ENCODE data around the gene PLCG1.
A peak's percentile ranks its signal among the peaks of the same experiment; 100 is the strongest.

PLCG1 gene

DNA sequence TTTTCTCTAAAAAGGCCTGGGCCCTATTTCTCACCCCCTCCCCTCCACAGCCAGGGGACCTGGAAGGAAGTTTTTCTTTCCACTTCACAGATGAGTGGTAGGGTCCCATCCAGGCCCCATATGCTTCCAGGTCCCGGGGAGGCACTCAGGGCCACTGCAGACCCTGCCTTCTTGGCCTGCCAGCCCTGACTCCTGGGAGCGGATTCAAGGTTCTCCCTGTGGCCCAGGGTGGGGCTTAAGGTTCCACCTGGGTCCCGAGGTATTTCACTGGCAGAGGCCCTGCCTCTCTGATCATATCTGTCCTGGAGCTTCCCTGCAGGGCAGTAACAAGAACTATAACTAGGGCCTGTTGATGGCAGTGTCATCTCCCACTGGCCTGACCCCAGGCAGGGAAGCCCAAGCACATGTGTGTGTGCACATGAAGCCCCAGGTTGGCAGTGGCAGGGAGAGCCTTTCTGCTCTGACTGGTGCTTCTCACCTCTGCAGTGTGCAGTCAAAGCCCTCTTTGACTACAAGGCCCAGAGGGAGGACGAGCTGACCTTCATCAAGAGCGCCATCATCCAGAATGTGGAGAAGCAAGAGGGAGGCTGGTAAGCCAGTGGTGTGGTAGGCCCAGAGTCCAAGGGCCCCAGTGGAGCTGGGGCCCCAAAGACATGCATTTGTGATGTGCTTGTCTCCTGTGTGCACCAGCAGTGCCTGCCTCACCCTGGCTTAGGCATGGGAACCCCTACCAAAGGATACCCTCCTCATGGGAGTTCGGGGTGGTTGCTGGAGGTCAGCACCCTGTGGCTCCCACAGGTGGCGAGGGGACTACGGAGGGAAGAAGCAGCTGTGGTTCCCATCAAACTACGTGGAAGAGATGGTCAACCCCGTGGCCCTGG lies 31.2 kb downstream of the PLCG1 start:
- no peak for DNase-seq

- DNase-seq = no peak
Measured at GRCh38 chr20:41169162-41169690, 31.9 kb downstream of the PLCG1 start.

GRCh38 chr20:41169791-41170351 lies 32.5 kb downstream of the PLCG1 start:
- no peak for DNase-seq

GRCh38 chr20:41170386-41171105 lies 33.2 kb downstream of the PLCG1 start:
- no peak for DNase-seq

DNA sequence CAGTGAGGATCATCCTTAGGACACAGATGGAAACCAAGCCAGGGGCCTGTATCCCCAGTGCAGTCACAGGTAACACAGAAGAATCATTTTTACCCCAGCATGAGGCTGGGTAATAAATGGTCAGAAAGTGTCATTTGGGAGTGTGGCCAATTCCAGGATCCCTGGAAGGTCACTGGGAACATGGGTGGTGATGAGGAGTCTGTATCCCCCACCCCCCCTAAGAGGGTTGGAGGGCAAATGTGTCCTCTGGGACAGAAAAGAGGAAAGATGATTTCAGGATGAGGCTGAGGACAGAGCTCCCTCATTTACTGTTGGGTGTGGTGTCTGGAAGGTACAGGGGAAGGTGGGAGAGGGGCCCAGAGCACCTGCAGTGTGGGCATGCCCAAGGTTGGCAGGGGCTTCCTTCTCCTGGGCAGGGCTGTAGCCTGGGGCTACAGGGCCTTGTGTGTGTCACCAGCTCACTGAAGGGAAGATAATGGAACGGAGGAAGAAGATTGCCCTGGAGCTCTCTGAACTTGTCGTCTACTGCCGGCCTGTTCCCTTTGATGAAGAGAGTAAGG lies 34.5 kb downstream of the PLCG1 start:
- no peak for DNase-seq

- no peak for DNase-seq
Measured at GRCh38 chr20:41172296-41173140, 35.2 kb downstream of the PLCG1 start.

DNA sequence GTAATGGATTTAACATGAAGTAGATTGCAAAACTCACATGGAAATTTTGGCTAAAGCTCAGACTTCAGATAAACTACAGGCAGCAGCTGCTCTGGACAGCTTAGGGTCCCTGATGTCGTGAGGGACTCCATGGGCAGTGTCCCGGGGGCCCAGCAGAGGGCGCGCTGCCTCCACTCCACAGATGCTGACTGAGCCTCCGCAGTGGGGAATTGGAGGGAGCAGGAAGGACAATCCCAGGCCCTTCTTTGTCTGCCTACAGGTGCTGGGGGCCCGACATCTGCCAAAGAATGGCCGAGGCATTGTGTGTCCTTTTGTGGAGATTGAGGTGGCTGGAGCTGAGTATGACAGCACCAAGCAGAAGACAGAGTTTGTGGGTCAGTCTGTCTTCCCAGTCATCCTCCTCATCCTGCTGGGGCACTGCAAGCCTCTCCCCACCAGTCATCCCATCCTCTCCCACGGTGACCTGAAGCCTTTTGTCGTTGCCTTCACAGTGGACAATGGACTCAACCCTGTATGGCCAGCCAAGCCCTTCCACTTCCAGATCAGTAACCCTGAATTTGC lies 35.9 kb downstream of the PLCG1 start:
- peak; percentile 43 to 50 for DNase-seq

GRCh38 chr20:41173791-41174341 lies 36.5 kb downstream of the PLCG1 start:
- no peak for DNase-seq

- no peak for DNase-seq
Measured at GRCh38 chr20:41174373-41174772, 37.0 kb downstream of the PLCG1 start.

- no peak for DNase-seq
Measured at GRCh38 chr20:41174782-41175181, 37.4 kb downstream of the PLCG1 start.

- DNase-seq = no peak
Measured at GRCh38 chr20:41175201-41175651, 37.9 kb downstream of the PLCG1 start.

DNA sequence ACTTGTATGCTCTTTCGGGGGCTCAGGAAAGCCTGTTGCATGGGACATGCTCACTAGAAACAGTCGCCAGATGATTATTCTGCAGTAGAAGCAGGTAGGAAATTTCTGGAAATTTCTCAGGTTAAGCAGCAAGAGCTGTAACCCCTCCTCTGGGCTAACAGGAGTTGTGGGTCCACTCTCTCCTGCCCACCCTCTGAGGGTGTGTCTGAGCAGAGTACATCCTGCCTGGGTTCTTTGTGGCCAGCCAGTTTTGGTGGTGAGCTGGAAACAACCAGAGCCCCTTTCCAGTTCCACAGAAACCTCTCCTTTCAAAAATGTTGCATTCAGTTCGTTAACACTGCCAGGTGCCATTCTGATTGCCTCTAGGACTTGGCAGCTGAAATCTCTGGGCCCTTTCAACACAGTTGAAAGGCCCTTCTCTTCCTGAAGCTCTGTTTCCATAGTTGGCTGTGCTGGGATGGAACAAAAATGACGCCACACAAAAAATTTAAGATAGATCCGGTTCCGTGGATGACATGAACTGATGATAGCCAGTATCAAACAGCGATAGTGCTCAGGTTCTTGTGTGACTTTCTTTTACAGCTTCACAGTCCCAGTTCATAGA lies 38.5 kb downstream of the PLCG1 start:
- DNase-seq = no peak

DNA sequence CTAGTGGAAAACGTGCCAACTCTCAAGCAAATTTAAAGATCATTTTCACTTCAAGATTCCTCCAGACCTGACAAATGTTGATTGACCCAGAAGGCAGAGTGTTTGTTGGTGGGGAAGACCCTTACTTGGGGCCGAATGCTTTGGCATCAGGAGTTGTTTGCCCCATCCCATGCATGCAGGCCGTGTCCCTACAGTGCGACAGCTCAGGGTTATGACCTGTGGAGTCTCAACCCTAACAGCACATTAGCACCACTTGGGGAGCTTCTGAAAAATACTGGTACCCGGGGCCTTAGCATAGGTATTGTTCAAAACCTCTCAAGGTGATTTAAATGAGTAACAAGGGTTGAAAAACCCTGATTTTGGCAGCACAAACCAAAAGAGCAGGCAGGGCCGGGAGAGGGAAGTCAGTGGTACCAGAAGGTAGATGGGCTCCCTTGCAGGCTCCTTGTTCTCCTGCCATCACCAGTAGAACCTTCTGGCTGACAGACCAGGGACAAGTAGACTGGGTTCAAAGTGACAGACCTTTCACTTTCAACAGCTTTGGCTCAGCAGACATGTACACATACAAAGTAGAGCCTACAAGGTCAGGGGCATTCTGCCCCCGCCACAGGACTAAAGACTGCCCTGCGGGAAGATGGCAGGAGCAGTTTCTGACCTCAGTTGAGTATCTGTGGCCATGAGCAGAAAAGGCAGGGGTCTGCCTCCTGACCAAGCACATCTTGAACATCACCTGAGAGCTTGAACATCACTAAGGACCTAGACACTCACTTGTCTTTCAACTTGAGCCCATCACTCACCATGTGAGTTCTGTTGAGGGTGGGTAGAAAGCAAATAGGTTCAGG lies 39.6 kb downstream of the PLCG1 start:
- DNase-seq = no peak

DNA sequence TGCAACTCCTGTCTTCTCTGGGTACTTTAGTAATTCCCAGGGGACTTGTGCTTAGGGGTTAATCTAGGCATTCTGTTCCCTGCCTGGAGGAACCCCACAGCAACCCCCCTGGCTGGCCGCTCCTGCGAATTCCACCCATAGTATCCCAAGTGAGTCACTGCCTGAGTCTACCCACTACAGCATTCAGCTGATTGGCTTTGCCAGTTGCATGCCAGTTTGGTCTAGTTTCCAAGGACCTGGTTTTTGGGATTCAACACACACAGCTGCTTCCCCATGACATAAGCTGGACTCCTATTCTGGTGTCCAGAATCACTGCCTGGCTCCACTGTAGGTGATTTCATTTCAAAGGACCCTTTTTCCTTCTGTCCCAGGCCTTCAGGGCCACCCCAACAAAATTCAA lies 40.3 kb downstream of the PLCG1 start:
- DNase-seq = no peak

GRCh38 chr20:41178495-41178894 lies 41.2 kb downstream of the PLCG1 start:
- no peak for DNase-seq

DNA sequence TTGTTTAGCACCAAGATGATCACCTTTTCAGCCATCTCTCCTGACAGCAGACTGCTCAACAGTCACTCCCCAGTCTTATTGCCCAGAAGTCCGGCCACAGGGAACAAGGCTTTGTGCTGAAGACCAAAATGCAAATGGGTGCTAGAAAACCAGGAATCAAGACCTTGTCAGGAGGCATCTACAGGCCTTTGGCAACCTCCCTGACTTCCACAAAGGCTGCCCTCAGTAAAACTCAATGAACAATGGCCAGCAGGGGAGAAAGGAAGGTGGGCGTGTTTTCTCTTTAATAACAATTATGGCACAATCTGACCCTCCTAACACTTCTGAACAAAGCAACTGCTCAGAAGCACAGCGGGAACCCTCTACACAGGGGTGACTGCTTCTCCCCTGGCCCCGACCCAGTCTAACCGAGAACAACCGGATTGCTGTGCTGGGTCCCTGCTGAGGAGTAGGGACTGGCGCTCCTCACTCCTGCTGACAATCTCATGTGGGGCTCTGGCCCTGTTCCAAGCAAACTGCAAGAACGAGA lies 41.6 kb downstream of the PLCG1 start:
- DNase-seq = no peak

DNA sequence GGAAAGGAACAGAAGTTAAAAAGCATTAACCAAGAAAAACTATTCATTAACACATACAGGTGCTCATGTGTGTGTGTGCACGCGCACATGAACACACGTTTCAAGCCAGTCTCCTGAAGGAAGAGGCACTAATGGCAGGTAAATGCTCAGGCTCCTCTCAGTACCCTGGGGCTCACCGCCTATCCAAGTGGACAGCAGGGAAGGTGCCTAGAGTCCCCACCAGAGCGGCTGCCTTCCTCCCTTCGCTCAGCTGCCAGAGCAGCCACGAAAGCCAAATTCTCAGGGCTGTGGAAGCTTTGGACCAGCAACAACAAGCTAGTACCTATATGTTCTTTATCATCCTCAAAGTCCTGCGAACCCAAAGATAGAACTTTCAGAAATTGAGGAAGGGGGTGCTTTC lies 42.6 kb downstream of the PLCG1 start:
- DNase-seq = no peak

DNA sequence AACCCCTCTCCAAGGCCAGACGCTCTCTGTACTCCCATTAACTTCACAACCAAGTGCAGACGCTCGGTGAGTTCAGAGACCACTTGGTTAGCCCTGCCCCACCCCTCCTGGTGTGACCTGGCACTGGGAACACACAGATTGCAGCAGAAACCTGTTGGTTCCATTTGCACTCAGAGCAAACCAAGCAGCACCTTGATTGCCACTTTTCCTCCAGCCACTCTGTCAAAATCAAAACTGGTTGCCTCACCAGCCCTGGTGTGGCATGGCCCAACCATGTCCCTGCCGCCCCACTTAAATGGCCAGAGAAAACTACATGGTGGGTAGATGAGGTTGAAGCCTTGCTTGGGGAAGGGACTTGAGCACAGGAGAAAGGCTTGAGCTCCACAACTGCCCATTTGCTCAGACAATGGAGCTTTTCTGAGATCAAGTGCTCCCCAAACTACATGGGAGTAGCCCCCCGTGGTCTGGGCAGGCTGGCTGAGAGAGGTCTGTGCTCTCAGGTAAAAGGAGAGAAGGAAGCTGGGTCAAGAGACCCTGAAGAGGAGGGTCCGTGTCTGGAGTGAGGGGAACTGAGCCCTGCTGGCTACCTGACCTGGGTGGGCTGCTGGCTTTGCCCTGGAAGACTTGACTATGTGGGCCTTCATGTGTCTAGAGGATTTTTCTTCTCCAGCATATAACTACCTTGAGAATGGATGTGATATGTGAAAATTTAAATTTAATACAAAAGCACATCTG lies 43.4 kb downstream of the PLCG1 start:
- no peak for DNase-seq

GRCh38 chr20:41181567-41181966 lies 44.2 kb downstream of the PLCG1 start:
- no peak for DNase-seq

Data from SHP77 (cell line).